Stimulated activated CD8-positive, alpha-beta memory T cell treated with anti-CD3 and anti-CD28 coated beads, Interleukin-12 subunit alpha, Interleukin-12 subunit beta, amount 100 ng/mL, for 1 hour (primary cell): ENCODE measurements around the gene IKBKG.
"Not testable (repeated sequence)": the region's sequence is repeated elsewhere in the genome, so short reads cannot be mapped to it uniquely, and the experiment has no call there.

Experiments used
- DNase-seq: peaks from one replicate; pipeline ENCODE4 v3.0.0-alpha.2; 2020; ENCODE audit warnings: low read depth

The IKBKG gene, protein sequence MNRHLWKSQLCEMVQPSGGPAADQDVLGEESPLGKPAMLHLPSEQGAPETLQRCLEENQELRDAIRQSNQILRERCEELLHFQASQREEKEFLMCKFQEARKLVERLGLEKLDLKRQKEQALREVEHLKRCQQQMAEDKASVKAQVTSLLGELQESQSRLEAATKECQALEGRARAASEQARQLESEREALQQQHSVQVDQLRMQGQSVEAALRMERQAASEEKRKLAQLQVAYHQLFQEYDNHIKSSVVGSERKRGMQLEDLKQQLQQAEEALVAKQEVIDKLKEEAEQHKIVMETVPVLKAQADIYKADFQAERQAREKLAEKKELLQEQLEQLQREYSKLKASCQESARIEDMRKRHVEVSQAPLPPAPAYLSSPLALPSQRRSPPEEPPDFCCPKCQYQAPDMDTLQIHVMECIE

DNA sequence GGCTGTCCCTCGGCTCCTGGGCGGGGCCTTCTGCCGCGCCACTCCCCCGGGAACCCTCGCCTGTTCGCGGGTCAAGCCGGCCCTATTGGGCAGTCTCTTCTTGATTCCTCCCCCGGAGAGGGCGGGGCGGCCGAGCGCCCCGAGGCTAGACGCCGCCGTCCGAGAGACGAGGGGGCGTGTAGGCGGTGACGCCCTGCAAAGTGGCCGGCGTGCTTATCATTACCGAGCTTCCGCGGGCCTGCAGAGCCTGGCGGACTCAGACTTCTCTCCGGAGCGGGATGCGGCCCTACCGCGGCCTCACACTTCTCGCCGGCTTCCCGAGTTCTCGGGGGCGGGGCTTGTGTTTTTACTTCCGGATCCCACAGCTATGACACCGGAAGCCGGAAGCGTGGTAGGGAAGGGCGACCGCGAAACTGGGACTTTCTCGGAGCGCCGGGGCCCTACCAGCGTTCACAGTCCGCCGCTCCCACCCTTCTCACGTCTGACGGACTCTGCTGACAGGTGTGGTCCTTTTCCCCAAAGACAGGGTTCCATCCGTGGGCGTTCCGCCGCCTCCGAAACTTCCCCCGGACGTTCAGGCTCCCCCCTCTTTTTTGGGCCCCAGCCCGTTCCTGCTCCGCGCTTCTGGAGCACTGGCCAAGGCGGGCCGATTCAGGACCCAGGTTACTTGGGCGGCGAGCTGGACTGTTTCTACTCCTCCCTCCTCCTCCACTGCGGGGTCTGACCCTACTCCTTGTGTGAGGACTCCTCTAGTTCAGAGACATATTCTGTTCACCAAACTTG lies at the start of gene IKBKG:
Gene IKBKG (plus strand): TSS at position 376 of the 783 bp plus-strand sequence. CDS start 4,383 bp downstream, outside the sequence.
- DNase-seq, result peak; percentile 73

DNA sequence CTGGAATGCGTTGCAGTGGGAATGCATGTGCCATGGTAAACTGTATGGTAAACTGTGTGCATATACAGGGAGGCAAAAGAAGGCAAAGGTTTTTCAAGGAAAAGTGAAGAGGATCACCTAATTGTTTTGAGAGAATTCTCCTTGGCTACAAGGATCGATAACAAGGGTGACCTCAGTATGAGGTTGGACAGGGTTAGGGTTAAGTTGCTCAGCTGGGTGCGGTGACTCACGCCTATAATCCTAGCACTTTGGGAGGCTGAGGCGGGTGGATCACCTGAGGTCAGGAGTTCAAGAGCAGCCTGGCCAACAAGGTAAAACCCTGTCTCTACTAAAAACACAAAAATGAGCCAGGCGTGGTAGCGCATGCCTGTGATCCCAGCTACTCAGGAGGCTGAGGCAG lies 46.0 kb upstream of the IKBKG start:
- DNase-seq, result not testable (repeated sequence)

DNA sequence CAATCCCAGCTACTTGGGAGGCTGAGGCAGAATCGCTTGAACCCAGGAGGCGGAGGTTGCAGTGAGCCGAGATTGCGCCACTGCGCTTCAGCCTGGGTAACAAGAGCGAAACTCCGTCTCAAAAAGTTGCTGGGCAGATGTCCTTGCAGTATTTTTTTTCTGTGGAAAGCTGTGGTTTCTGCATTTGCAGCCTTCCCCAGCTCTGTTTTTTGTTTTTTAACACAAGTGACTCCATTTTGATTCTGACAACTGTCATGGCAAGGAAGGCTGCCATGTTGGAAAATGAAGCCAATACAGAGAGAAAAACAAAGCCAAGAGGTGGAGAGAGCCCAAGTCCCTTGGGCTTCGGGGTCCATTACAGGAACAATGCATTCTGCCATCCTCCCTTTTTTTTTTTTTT lies 45.3 kb upstream of the IKBKG start:
- DNase-seq, result no peak

DNA sequence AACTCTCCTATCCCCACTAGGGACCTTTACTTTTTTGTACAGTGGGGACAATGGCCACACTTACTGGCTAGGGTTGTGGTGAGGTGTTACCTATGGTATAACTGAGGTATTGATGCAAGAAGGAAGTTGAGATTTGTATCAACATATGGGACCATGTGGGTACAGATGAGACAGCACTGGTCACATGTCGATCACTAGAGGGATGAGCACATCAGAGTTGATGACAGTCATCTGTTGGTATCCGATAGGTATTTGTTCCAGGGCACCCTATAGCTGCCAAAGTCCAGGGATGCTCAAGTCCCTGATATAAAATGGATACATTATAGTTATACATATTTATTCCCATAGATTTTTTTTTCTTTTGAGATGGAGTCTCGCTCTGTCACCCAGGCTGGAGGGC lies 44.4 kb upstream of the IKBKG start:
- DNase-seq, result no peak

DNA sequence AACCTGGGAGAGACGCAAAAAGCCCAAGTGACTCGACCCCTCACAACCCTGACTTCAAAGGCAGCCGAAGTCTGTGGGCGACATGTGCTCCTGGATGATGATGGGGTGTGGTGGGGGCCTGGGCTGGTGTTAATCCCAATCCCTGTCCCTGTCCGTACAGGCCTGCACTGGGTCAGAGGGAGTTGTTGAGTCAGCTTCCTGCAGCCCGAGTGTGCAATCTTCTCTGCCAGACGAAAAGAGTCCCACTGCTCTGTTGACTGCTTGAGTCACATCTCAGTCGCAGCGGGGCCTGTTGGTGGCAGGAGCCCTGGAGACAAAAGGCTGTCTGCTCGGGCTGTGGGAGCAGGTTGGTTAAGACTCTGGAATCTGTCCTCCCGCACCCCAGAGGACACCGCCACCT lies 41.7 kb upstream of the IKBKG start:
- no peak for DNase-seq

DNA sequence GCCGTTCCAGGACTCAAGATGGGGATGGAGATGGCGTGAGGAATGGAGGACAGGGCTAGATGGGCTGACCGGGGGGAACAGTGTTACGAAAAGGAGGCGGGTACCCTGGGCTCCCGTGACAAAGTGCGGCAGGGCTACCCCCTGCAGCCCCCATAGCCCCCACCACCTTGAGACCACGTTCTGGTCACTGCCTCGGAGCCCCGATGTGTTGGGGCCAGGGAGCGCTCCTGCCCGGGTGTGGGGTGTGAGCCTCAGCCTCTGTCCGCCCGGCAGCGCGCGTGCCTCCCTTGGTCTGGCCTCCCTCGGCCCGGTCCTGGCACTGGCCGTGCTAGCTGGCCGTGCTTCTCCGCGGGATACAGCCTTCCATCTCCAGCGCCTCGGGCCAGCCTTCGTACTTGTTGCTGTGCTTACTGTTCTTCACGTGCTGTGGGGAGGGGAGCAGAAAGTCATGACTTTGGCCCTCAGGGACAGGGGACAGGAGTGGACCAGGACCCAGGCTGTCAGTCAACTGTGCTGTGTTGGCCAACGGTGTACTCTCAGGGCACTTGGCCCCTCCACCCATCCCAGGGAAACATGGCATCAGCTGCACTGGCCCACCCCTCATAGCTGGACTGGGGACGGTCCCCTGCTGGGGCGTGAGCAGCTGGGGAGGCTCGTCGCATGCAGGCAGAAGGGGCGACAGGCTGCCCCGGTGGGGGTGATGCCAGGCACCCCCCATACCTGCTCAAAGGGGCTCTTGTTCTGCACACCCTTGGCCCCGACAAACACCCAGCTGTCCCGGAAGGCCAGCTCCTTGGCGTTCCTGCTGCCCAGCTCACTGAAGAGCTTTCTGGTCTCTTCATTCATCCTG lies 40.7 kb upstream of the IKBKG start:
- DNase-seq, result no peak

DNA sequence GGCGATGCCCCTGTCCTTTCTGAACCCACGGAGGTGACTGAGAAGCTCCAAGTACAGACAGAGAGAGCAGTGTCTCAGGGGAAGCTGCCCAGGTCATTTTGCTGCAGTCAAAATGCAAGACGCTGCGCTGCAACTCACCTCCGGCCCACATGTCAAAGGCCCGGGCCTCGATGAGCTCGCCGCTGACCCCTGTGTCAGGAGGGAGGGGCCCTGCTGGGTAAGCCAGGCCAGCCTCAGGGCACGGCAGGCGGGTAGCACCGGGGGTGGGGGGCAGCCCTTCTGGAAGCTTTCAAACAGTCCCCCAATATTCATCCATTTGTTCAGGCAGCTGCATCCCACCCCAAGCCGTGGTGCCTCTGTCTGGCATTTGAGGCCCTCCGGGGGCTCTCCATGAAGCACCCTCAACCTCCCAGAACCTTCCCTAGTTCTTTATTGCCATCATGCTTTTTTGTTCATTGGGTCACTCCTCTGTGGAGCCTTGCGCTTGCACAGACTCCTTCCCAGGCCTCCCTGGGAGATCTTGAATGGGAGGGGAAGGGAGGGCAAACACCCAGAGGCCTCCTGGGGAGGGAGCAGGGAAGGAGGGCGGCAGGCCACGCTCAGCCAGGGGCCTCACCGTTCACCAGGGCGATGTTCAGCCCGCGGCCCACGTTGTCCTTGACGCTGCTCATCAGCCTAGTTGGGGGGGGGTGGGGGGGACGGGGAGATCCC lies 39.6 kb upstream of the IKBKG start:
- DNase-seq, result no peak

DNA sequence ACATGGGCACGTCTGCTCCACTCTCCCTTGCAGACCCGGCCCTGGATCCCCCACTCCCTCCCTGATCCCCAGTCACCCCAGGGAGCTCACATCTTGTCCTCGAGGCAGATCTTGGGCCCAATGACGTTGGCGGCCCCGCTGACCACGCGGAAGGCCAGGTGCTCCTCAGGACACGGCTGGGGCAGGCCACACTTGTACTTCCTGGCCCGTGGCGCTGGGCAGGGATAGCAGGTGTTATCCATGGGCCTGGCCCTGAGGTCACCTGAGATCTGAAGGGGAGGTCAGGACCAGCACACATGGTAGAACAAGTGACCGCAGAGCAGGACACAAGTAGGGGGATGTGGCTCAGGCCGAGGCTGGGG lies 39.1 kb upstream of the IKBKG start:
- DNase-seq, result no peak

DNA sequence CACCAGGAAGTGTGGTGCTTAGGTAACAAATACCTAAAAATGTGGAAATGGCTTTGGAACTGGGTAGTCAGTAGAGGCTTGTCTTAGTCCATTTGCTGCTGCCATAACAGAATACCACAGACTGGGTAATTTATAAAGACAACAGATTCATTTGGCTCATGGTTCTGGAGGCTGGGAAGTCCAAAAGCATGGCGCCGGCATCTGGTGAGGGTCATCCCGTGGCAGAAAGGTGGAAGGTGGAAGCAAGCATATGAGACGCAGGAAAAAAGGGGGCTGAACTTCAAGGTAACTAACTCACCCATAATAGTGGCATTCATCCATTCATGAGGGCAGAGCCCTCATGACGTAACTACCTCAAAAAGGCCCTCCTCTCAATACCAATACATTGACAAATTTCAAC lies 38.0 kb upstream of the IKBKG start:
- no peak for DNase-seq

DNA sequence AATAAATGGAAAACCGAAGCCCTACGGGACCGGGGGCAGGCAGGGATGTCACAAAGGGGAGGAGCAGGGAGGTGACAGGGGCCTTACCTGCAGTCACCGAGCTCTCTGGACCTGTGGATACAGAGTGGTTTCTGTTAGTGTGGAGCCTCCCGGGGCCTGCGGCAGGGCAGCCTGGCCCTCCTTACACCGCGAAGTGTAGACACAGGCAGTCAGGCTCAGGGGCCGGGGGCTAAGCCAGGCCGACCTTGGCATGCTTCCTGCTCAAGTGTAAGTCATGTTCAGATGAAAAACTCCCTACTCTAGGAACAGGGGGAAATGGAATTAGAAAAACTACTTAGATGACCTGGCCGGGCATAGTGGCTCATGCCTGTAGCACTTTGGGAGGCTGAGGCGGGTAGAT lies 35.7 kb upstream of the IKBKG start:
- no peak for DNase-seq

DNA sequence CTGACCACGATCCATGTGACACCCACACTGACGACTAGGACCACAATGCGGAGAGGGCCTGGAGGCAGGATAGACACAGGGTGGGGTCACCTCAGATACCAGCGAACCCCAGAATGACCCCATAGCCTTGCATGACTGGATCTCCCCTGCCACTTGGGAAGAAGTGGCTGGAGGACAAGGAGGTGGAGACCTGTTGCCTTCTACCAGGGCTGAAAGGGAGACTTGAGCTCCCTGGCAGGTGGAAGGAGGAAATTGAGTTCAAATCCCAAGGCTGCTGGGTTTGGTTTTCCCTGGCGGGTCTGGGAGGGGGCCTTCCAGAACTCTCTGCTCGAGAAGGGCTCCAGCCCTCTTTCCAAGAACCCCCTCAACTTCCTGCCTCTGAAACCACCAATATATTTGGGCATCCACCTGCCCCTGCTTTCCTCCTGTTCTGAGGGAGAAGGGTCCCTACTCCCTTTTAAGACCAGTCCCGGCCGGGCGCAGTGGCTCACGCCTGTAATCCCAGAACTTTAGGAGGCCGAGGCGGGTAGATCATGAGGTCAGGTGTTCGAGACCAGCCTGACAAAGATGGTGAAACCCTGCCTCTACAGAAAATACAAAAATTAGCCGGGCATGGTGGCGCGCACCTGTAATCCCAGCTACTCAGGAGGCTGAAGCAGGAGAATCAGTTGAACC lies 34.4 kb upstream of the IKBKG start:
- no peak for DNase-seq

DNA sequence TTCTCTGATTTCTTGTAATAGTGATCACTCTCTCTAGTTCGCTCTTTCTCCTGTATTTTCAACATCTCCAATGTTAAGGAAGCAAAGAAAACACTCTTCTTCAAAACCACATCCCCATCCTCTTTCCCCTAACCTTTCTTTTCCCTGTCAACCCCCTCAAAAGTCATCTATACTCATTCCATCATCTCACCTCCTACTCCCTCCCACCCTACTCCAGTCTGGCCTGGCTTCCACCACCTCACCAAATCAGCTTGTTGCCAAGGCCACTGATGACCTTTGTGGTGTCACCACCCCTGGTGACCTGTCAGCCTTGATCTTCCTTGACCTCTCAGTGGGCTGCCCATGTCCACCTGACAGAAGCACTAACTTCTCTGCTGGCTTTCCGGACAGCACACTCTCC lies 33.7 kb upstream of the IKBKG start:
- DNase-seq, result no peak

DNA sequence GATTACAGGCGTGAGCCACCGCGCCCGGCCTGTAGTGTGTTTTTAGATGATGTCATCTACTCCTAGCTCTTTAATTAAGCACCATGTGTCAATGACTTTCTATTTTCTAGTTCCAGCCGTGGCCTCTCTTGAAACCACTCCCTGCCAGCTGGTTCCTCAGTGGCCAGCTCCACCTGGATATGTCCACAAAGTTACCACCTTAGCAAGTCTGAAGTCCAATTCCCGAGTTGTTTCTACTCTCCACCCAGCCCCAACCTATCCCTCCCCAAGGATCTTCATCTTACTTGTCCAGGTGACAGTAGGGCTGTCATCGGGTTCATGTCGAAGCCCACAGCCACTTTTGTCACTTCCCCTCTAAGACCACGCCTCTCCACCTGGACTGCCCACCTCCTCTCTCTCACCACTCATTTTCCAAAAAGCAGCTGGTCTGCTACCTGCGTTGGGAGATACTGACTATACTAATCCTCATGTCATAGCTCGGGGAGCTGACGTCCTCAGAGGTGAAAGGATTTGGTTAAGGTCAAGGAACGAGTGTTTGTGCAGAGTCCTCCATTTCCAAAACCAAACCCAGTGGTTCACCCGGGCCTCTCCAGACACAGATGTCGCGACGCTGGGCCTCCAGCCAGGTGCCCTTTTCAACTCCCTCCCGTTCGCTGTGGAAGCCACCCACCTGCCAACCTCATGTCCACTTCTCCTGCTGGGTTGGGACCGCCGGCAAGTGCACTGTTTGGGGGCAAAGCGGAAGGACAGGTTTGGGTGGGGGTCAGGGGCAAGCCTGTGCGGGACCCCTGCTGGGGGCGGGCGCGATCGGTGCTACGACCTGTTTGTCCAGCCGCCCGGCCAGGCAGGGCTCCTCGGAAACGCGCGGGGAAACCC lies 32.1 kb upstream of the IKBKG start:
- no peak for DNase-seq

DNA sequence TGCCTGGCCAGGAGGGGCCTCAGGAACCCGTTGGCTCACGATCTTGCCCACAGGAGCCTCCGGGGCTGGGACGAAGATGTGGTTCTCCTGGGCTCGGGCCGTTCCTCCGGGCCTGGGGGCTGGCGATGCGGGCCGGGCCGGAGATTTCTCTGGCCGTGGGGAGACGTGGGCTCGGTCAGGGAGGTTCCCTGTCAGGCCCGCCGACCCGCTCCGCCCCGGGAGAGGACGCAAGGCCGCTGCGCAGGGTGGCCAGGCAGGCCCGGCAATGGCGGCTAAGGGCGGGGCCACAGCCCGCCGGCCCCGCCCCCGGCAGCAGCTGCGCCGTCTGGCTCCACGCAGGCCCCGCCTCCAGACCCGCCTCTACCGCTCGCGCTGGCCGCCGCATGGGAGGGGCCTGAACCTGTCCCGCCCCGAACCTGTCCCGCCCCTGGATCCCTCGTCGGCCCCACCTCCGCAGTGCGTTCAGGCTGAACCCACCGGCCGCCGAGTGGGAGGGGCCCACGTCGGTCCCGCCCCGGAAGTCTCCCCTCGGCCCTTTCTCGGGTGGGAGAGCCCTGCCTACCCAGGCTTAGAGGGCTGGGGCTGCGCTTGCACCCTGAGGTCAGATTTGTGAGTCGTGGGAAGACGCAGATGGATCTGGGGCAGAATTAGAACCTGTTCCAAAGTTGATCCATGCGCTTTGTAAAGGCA lies 31.3 kb upstream of the IKBKG start, which contains the start of gene FAM3A:
Gene FAM3A (minus strand): TSS at position 267 of the 690 bp plus-strand sequence. CDS start 460 bp downstream, outside the sequence.
- DNase-seq, result peak; percentile 84

DNA sequence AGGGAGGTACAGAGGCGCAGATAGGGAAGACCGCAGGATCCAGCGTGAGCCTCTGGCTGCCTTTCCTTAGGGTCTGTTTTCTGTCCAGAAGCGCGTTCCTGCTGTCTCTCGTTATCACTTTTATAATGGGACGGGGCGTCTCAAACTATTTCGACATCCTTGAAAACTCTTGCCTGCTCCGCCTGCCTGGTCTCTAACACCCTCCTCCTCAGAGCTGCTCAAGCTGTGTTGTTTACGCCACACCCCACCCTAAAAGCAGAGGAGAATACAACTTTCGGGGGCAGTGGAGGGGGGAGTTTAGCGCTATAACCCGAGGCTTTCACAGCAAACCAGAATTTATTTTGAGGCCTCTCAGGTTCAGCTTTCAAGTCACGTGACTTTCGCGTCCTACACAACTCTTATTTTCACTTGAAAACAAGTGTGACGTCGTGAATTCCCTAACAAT lies 30.7 kb upstream of the IKBKG start:
- DNase-seq, result no peak

DNA sequence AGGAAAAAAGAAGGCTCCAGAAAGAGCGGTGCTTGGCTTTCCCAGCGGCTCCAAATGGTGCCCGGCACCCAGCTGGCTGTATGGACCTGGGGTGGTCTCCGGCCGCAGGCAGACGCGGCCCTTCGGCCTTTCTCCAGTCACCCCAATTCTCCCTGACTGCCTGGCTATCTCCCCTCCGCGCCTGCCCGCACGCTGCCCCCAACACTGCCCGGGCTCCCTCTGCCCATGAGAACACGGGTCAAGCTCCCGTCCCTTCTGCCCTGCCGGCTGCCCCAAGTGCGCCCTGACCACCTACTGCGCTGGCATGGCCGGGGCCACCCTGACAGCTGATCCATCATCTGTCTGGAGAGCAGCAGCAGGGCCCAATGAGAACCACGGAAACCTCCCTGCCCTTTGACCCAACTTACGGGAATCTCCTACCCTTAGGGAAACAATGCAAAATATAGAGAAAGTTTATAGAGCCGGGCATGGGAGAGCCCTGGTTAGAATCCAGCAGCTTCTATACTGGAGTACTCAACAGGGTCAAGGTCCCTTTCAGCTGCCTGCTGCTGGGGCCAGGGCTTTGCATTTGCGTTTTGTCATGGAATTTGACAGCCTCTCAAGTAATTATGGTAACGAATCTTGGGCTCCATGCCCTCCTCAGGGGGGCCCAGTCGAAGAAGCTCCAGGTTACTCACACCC lies 30.2 kb upstream of the IKBKG start:
- no peak for DNase-seq

DNA sequence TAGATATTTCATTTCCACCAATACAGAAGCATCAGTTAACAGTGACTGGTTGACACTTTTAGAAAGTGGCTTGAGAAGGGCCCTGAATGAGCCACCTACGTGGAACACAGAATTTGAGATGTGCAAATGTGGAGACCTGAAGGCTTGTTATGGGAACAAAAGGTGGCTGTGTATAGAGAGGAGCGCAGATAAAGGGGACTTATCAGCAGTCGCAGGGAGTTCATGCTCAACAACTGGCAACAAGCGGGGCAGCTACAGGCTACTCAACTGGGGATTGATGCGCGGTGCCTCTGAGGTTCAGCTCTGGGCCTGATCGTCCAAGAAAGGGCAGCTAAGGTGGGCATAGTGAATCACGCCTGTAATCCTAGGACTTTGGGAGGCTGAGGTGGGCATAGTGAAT lies 28.0 kb upstream of the IKBKG start:
- DNase-seq, result no peak

DNA sequence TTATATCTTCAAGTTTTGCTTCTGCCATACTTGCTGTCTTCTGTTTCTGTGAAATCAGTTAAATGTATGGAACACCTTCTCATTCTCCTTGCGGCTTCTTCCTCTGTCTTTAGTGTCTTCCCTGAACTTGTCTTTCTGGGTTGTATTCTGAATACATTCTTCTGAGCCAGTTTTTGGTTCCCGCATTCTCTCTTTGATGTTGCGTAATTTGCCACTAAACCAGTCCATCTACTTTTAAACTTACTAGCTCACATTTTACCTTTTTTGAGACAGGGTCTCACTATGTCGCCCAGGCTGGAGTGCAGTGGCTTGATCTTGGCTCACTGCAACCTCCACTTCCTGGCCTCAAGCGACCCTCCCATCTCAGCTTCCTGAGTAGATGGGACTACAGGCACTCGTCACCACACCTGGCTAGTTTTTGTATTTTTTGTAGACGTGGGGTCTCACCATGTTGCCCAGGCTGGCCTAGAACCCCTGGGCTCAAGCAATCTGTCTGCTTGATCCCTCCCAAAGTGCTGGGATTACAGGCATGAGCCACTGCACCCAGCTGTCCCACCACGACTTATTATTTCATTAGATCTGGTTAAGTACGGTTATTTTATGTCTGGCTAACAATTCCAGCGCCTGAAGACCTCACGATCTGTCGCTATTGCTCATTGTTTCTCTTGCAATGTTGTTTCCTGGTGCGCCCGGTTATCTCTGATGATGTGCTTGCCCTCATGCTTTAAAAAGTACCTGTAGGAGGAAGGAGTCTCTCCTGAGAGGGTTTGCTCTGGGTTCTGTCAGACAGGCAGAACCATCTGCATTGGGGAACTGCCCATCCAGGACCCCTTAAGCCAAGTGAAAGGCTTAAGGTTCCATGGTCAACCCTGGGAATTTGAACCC lies 21.6 kb upstream of the IKBKG start:
- DNase-seq, result no peak
